Mesothelial cell of epicardium (in vitro differentiated cells): ENCODE measurements around the gene TIMM22. TPM values are rescaled to one million over a fixed set of nuclear protein-coding genes. Genes with fewer than 3 reads are reported as not detected.
A peak's percentile ranks its signal among the peaks of the same experiment; 100 is the strongest.

Experiments
- DNase-seq, 2 experiments: peaks; one replicate each; pipeline ENCODE4 v3.0.0; 2021; ENCODE audit warnings: low spot score in 2 of 2; ENCODE audit not compliant: unreplicated experiment in 2 of 2
- H3K27ac Mint-ChIP-seq: 2 replicates; pipeline ENCODE4 v1.8.0; 2021; ENCODE audit warnings: mixed read lengths
- H3K27me3 Mint-ChIP-seq: 2 replicates; pipeline ENCODE4 v1.8.0; 2021; ENCODE audit warnings: low read depth, mixed read lengths
- H3K36me3 Mint-ChIP-seq: 2 replicates; pipeline ENCODE4 v1.8.0; 2021; ENCODE audit warnings: mixed read lengths
- H3K4me1 Mint-ChIP-seq: 2 replicates; pipeline ENCODE4 v1.8.0; 2021; ENCODE audit warnings: mixed read lengths
- H3K4me3 Mint-ChIP-seq: 2 replicates; pipeline ENCODE4 v1.8.0; 2021; ENCODE audit warnings: mild to moderate bottlenecking, moderate library complexity, mixed read lengths
- H3K9me3 Mint-ChIP-seq: 2 replicates; pipeline ENCODE4 v1.8.0; 2021; ENCODE audit warnings: mixed read lengths
- total RNA-seq: library from RNA; stranded (reverse); gene quantifications from 3 replicates; pipeline ENCODE4 v1.2.1, GENCODE V29; 2021
- TF ChIP-seq, protein P1 (sequence below): fragments of 200-600 bp; sonication (generic); IDR thresholded peaks from one replicate; pipeline ENCODE4 v1.5.0; 2021; ENCODE audit warnings: antibody characterized with exemption; ENCODE audit not compliant: unreplicated experiment

Gene TIMM22
- total RNA-seq, 1 donor from 2014 or later, result 15.5 TPM

DNA sequence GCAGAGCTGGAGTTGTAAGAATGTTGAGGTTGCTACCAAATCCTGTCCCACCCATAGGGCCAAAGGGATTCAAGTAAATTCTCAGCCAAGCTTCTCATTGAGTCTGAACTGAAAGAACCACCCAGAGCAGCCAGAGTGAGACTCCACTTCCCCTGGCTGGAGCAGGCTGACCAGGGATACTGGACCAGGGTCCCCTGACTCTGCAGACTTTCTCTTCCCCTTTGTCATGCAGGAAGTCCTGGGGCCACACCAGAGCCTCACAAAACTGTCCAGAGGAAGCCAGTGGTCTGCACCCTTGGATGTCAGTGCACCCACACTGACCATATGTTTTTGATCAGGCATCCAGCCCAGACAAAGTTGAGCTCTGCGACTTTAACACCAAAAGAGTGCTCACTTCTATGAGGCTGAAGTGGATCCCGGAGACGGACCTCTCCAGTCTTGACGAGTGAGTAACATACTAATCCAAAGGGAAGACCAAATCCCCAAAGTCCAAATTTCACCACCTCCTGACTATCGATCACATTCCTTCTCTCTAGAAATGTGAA is 21.5 kb upstream of the TIMM22 start:
- TF ChIP-seq, protein P1, sequence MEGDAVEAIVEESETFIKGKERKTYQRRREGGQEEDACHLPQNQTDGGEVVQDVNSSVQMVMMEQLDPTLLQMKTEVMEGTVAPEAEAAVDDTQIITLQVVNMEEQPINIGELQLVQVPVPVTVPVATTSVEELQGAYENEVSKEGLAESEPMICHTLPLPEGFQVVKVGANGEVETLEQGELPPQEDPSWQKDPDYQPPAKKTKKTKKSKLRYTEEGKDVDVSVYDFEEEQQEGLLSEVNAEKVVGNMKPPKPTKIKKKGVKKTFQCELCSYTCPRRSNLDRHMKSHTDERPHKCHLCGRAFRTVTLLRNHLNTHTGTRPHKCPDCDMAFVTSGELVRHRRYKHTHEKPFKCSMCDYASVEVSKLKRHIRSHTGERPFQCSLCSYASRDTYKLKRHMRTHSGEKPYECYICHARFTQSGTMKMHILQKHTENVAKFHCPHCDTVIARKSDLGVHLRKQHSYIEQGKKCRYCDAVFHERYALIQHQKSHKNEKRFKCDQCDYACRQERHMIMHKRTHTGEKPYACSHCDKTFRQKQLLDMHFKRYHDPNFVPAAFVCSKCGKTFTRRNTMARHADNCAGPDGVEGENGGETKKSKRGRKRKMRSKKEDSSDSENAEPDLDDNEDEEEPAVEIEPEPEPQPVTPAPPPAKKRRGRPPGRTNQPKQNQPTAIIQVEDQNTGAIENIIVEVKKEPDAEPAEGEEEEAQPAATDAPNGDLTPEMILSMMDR, result no peak
- Mint-ChIP-seq H3K9me3 (no peaks in the 10 kb centered on the region), H3K27ac (peak overlapping the region; percentile 64), H3K36me3 (peaks cover 2% of the 10 kb centered on the region), H3K27me3 (no peaks in the 10 kb centered on the region), H3K4me3 (peak overlapping the region; percentile 42), H3K4me1 (peaks cover 51% of the 10 kb centered on the region)
- no peak for DNase-seq

DNA sequence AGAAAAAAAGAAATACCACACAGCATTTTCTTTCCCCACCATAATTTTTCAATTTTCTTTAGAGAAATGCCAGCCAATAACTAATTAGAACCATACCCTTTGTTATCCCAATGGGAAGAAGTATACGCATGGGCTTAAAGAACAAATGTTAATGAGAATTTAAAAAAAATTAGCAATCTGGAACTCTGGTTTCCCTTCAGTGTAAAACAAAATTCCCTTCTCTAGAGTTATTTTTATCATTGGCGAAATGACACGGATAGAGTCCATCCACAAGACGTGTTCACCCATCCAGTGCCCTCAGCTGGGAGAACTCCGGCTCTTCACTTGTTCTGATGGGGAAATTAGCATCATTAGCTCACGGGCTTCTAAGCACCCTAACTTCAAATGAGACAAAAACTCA is 20.6 kb upstream of the TIMM22 start:
- no peaks in the 10 kb centered on the region for H3K27me3 Mint-ChIP-seq
- H3K27ac Mint-ChIP-seq, result no peak overlapping the region
- H3K9me3 Mint-ChIP-seq, result no peaks in the 10 kb centered on the region
- peaks cover 51% of the 10 kb centered on the region for H3K4me1 Mint-ChIP-seq
- H3K4me3 Mint-ChIP-seq, result peak overlapping the region; percentile 38
- no peak for DNase-seq
- TF ChIP-seq, protein P1, result no peak
- H3K36me3 Mint-ChIP-seq, result peaks cover 2% of the 10 kb centered on the region

DNA sequence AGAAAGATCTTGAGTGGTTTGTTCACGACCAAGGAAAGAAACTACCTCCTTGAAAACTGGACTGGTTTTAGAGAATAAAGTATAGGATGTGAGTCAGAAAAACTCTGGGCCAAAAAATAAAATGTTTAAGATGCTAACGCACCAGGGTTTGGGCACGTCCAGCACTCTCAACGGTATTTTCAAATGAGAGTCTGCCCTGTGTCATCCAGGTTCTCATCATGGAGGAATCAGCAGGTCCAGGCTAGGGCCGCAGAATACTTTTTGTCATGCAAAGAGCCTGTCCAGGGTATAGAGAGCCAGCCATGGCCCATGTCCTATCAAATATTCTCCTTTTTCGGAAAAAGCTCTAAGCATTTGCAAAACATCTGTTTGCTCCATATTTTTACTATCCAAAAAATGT is 19.8 kb upstream of the TIMM22 start:
- Mint-ChIP-seq H3K4me1 (peaks cover 51% of the 10 kb centered on the region), H3K4me3 (peak overlapping the region; percentile 90), H3K9me3 (no peaks in the 10 kb centered on the region), H3K27ac (peak overlapping the region; percentile 93), H3K36me3 (peaks cover 2% of the 10 kb centered on the region), H3K27me3 (no peaks in the 10 kb centered on the region)
- TF ChIP-seq, protein P1, result no peak
- DNase-seq, result no peak

DNA sequence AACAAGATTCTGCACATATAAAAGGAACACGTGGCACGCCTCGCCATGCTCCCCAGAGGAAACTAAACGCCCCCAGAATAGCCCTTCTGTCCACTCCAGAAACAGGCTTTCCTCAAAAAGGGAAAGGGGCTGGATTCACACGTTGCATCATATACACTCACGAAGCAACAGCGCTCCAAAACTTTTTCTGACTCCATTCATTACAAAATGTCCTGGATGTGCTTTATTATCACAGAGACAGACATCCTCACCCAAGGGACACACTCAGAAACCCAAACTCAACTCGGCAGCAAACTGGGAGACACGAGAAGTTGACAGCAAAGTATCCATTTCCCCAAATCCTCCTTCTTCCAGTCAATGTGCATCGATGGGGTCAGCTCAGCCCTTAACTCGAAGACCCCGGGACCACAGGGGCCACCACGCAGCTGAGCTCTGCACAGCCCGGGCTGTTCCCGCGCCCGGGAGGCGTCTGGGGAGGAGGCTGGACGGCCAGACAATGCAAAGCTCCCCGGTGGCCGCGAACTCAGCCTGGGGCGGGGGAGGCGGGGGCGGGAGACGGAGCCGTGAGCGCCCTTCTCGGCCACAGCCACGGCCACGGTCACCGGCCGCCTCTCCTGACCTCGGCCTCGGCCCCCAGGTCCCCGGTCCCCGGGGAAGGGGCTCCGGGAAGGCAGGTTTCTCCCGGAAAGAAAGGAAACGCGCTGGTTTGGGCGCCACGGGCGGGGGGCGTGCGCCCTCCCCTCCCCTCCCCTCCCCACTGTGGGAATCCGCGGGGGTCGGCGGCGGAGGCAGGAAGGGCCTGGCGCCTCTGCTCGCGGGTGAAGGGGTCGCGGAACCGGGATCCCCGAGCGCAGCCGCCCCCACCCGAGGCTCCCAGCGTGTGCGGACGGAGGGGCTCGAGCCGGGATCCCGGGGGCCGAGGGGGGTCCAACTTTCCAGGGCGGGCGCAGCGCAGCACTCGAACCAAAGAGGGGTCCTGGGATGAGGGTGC is 18.5 kb upstream of the TIMM22 start:
- Mint-ChIP-seq H3K36me3 (peaks cover 2% of the 10 kb centered on the region), H3K4me1 (peaks cover 42% of the 10 kb centered on the region)
- DNase-seq, result peak in 1 of 2 experiments; percentile 60

DNA sequence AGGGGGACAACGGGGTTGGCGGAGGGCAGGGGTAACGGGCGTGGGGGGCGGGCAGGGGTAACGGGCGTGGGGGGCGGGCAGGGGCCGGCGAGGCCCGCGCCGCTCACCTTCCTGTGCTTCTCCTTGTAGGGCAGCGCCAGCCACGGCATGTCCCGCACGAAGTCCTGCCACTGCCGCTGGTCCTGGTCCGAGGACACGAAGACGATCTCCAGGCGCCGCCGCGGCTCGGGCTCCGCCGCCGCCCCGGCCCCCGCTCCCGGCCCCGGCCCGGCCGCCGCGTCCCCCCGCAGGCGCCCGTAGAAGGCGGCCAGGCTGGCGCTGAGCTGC is 17.8 kb upstream of the TIMM22 start:
- Mint-ChIP-seq H3K36me3 (peaks cover 2% of the 10 kb centered on the region), H3K4me1 (peaks cover 40% of the 10 kb centered on the region), H3K4me3 (peak overlapping the region; percentile 63), H3K27me3 (no peaks in the 10 kb centered on the region), H3K27ac (no peak overlapping the region), H3K9me3 (no peaks in the 10 kb centered on the region)
- DNase-seq, result no peak
- TF ChIP-seq, protein P1, result no peak

More for the DNA sequence above, 18.5 kb upstream of the TIMM22 start:
- Mint-ChIP-seq H3K27ac (peak overlapping the region; percentile 93), H3K9me3 (no peaks in the 10 kb centered on the region), H3K4me3 (peak overlapping the region; percentile 90), H3K27me3 (no peaks in the 10 kb centered on the region)
- TF ChIP-seq, protein P1, result no peak
